Stimulated activated CD4-positive, alpha-beta T cell treated with anti-CD3 and anti-CD28 coated beads, TNF-alpha, amount 100 ng/mL, for 4 hours (primary cell): ENCODE data around the gene ERCC5.

Experiments
- DNase-seq, 3 experiments: peaks; one replicate each; pipeline ENCODE4 v3.0.0-alpha.2; 2020; ENCODE audit warnings: low read depth in 3 of 3

ERCC5 gene

DNA sequence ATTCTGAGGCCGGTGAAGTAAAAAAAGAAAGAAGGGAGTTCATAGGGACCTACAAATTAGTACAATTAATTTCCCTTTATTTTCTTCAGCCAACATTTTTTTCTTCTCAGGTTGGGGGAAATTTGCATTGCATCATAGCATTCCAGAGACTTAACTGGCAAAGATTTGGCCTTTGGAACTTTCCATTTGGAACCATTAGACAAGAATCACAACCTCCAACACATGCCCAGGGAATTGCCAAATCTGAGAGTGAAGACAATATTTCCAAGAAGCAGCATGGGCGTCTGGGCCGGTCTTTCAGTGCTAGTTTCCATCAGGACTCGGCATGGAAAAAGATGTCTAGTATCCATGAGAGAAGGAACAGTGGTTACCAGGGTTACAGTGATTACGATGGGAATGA lies 6.4 kb upstream of the ERCC5 start:
- DNase-seq, result no peak

DNA sequence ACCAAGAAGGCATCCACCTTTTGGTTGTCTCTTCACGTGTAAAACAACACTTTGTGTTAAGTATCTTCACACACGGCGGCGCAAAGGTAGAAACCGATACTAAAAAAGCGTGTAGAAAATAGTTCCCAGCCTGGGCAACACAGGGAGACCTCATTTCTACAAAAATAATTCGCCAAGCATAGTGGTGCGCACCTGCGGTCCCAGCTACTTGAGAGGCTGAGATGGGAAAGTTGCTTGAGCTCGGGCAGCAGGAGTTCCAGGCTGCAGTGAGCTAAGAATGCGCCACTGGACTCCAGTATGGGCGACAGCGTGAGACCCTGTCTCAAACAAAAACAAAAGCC lies 573 bp upstream of the ERCC5 start:
- no peak for DNase-seq

DNA sequence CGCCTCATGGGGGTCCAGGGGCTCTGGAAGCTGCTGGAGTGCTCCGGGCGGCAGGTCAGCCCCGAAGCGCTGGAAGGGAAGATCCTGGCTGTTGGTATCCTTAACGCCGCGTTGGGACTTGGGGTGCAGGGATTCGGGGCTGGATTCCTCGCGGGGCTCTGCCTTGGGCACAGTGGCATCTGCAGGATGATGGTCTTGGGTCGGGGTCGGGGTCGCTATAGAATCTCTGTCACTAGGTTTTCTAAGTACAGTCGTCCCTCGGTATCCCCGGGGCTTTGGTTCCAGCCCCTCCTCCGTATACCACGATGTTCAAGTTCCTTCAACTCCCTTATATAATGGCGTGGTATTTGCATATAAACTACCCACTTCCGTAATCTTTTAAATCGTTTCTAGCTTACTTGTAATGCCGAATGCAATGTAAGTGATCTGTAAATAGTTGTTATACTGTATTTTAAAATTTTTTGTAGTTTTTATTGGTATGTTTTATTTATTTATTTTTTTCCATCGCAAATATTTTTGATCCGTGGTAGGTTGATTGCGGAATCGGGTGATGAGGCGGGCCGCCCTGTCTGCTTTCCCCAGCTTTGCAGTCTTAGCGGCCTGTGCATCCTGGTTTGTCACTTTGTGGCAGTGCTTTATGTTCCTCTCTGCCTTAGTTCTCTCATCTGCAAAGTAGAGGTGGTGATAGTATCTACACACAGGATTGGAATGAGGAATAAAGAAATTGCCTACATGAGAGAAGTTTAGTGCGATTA lies 606 bp downstream of the ERCC5 start:
- peak in 1 of 3 experiments; percentile 14 for DNase-seq

DNA sequence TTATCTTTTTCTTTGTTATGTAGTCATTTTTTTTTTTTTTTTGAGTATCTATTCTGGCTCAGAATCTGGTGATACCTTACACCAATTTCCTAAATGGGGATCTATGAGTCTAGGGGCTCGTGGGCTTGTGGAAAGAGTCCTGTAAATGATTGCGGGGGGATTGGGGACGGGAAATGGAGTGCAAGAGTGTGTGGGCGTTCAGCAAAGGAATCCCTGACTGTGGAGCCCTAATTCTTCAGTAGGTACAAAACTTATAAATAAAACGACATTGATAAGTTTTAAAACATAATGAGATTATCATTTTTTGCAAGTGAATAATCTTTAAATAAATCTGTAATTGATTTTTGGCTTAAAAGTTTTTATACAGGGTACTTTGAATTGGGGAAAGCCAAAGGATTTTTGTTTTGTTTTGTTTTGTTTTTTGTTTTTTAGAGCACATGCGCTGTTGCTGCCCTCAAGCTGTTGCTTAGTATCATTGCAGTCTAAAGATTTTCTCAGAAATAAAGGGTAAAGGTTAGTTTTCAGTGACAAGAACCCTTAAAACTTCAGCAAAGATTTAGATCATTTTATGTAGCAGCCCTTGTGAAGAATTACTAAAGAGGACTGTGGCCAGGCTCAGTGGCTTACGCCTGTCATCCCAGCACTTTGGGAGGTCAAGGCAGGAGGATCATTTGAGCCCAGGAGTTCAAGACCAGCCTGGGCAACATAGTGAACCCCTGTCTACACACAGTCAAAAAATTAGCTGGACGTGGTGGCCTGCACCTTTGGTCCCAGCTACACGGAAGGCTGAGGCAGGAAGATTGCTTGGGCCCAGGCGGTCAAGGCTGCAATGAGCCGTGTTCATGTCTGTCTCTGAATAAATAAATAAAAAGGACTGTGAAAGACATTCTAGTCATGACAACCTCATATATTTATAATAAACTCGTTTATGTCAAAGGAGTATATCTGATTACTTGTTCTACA lies 1.7 kb downstream of the ERCC5 start:
- no peak for DNase-seq

DNA sequence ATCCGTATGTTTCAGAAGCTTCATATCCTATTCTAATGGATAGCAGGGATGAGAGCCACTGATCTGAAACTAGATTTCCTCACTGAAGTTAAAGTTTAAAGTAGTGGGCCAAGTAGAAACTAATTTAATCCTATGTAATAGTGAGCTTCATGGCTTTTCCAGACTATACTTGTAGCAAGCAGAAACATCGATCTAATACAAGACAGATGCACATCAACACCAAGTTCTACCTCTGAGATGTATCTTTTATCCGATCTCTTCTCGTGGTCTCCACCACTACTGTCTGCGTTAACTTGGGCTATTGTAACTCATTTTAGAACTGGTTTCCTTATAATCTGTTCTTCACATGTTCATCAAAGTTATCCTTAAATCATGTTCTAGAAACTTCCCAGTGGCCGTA lies 3.1 kb downstream of the ERCC5 start:
- no peak for DNase-seq

DNA sequence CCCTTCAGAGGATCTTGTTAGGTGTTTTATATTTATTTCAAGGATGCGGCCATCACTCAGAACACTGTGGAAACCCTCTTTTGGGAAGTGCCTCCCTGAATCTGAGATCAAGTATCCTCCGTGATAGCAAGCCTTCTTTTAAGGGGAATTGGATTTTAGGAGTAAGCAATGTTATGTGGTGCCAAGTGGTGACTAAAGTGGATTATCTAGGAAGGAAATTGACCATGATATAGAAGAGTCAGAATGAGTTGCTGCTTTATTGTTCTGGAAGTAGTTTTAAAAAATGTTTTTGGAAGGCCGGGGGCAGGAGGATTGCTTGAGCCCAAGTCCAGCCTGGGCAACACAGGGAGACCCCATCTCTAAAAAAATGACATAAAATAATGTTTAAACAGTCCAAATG lies 6.7 kb downstream of the ERCC5 start:
- DNase-seq, result no peak

DNA sequence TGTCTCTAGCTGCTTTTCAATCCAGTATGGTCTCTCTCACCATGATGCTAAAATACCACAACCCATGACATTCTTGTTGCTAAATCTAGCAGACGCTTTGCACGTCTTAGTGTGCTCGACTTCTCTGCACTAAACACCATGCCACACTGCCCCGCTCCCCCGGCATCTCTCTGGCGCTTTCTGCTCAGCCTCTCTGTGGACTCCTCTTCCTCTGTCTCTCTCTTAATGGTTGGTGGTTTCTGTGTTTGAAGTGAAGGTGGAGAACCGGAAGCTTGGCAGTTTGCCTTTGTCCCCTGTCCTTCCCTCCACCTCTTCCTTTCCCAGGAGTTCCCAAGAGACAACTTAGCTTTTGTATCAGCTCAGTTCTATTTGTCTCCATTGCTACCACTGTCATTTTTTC lies 8.8 kb downstream of the ERCC5 start:
- no peak for DNase-seq

DNA sequence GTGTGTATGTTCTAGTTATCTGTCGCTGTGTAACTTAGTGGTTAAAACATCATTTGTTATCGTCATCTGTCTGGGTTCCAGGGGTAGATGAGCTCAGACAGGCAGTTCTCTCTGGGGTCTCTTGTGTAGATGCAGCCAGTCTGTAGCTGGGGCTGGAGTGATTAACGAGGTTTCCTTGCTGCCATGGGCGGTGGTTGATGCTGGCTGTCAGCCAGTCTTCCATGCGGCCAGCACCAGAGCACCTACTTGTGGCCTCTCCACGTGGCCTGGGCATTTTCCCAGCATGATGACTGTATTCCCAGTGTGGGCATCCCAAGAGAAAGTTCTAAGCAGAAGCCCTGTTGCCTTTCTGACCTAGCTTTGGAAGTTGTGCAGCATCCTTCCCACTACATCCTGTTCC lies 10.7 kb downstream of the ERCC5 start:
- DNase-seq, result no peak

DNA sequence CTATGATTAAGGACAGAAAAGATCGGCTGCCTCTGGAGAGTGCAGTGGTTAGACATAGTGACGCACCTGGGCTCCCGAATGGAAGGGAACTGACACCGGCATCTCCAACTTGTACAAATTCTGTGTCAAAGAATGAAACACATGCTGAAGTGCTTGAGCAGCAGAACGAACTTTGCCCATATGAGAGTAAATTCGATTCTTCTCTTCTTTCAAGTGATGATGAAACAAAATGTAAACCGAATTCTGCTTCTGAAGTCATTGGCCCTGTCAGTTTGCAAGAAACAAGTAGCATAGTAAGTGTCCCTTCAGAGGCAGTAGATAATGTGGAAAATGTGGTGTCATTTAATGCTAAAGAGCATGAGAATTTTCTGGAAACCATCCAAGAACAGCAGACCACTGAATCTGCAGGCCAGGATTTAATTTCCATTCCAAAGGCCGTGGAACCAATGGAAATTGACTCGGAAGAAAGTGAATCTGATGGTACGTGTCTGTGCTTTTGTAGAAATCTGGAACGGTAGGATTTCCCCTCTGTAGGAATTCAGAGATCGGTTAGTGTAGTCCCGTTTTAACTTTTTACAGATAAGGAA lies 16.9 kb downstream of the ERCC5 start:
- DNase-seq, result no peak

DNA sequence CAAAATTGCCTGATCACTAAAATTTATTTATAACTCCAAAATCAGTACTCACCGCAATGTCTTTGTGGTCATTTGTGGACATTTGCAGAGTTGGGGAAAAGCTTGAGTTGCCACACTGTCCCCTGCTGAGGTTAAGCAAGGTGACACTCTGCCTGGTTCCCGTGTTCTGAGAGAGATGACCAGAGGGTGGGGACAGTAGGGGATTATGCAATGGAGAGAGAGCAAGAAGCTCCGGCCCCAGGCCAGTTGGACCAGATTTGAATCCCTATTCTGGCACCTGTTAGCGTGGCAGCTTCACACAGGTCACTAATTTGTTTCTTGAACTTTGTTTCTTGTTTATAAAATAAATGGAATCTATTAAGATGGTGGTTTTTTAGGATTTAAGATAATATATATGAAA lies 17.8 kb downstream of the ERCC5 start:
- DNase-seq, result no peak

DNA sequence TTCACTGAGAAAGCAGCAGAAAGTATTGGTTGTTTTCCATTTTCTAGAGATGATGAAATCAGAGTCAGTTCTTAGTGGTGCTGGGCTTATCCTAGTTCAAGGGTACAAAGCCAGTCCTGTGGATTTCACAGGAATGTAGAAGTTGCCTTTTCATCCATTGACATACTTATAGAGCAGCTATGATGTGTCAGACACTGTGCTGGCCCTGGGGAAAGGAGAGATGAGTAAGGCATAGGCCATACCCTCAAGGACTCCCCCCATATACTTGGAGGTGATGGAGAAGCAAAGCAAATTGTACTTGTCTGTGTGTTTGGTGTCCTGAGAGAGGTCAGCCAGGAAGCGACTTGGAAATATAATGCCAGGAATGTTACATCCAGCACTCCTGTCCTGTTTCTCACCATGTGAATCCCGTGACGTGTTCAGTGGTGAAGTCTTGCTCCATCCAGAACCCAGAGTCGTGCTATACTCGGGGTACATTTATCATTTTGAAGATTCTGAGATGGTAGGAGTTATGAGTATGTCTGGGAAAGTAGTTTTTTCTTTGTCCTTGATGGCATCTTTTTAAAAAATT lies 22.6 kb downstream of the ERCC5 start:
- no peak for DNase-seq

DNA sequence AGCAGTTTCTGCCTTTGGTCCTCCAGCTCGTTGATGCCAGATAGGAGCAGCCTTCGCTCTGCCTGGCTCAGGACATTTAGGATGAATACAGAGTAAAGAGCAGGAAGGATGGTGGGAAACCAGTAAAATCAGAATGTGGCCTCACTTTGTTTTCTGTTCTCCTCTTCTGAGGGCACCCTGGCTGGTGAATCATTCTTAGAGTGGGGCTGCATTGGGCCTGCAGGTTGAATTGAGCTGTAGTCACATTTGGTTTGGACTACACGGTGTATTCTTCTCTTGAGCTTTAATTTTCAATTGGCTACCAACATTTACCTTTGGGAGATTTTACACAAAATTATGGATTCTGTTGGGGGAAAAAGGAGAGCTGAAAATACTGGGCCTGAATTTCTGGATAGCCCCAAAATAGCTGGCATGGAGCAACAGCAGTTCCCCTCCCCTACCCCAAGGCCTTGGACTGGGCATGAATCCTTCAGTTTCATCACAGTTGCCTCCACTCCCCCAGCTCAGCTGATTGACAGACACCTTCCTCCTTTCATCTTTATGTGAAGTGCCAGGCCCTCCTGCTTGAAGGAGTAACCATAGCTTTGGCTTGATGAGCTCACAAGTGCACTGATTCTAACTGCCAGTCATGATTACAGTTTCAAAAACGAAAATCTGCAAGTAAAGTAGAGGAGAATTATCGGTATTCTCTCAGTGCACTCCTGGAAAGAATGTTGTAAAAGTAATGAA lies 24.3 kb downstream of the ERCC5 start:
- no peak for DNase-seq

DNA sequence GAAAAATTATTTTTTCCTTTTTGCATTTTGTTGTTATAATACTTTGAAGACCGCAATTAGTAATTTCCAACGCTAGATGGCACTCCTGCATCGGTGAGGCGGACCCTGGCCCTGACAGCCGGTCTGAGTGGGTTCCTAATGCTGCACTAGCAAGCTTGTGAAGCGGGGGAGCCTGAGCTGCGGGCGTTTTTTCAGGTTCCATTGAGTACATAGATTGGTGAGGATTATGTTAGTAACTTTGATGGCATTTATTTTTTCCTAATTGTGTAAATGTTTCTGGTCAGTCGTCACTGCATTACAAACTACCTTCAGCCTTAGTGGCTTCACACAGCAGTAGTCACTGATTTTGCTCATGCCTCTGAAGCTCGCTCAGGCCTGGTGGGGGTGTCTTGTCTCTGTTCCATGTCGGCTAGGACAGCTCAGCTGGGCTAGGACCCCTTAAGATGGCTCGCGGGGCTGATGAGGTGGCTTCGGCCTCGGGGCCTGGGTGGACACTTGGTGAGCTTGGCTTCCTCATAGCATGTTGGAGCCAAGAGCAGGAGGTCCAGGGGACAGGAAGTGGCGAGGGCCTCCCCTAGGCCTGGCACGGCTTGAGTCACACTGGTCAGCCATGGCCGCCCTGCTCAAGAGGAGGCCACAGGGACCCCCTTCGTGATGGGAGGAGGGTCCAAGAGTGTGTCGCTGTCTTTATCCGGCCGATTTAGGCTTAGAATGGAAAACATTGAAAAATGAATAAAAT lies 25.0 kb downstream of the ERCC5 start:
- peak in 2 of 3 experiments; percentile 13 to 36 for DNase-seq

DNA sequence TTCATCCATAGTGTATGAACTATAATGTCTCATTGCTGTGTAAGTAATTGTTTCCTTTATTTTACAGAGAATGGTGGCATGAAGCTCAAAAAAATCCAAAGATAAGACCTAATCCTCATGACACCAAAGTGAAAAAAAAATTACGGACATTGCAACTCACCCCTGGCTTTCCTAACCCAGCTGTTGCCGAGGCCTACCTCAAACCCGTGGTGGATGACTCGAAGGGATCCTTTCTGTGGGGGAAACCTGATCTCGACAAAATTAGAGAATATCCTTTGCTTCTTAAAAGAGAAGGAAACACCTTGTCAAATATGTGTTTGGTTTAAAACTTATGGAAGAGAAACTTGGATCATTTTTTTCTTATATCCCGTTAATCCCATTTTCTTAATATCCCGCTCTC lies 26.3 kb downstream of the ERCC5 start:
- DNase-seq, result no peak

DNA sequence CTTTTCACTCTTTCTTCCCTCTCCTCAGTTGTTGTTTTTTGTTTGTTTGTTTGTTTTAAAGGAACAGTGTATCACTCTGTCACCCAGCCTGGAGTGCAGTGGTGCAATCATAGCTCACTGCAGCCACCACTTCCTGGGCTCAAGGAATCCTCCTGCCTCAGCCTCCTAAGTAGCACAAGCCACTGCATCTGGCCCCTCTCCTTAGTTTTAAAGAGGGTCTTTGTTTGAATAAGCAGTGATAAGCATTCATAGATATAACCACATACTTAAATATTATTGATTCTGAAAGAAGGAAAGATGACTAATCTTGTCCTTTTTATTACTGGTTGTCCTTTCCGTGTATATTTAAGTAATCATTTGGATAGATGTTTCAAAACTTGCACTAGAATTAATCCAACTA lies 26.7 kb downstream of the ERCC5 start:
- no peak for DNase-seq

DNA sequence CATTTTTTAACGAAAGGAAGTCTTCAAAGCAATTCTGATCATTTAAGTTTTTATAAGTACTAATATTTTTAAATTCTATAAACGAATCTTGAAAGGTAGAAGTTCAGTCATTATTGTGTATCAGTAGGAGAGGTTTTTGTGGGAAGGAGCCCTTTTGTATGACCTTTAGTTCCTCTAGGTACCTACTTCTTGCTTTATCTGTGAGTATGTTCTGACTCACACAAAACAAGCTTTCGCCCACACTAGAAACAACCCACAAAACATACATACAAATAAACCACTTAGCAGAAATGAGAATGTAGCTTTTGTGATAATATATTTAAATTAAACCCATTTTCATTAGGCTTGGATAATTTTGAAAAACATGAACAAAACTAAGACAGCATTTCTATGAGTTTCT lies 27.8 kb downstream of the ERCC5 start:
- no peak for DNase-seq

DNA sequence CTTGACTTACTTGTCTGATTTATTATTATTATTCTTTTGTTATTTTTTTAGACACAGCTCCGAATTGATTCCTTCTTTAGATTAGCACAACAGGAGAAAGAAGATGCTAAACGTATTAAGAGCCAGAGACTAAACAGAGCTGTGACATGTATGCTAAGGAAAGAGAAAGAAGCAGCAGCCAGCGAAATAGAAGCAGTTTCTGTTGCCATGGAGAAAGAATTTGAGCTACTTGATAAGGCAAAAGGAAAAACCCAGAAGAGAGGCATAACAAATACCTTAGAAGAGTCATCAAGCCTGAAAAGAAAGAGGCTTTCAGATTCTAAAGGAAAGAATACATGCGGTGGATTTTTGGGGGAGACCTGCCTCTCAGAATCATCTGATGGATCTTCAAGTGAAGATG lies 29.4 kb downstream of the ERCC5 start:
- DNase-seq, result no peak

DNA sequence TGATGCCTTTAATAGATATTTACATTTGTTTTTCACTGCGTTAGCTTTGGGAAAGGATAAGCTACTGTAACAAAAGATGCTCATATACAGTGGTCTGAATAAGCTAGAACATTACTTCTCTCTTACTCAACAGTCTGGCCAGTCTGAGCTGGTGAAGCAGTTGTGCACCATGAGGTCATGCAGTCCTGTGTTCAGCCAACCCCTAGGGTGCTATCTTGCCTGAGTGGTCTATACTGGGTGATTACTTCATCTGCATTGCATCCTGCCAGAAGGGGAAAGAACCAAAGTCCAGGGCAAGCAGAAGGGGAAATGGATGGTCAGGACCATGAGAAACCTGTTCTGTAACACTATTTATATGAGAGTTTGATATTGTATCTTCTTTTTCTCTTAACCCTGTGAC lies 31.5 kb downstream of the ERCC5 start:
- DNase-seq, result no peak

DNA sequence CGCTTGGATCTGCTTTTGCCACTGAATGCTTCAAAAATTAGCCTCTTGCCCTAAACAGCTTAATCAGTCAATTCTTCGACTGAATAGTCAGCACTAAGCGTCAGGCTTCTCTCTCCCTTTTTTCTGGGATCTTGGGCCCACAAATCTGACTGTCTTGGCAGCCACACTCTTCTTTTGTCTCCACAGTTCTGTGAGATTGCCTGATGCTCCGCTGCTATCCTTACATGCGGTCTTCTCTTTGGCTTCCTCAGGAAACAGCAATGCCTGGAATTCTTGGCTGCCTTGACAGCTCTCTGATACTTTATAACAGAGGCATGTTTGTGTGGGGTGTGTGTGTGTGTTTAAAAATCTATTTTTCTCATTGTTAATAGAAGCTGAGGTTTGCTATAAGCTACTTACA lies 32.6 kb downstream of the ERCC5 start:
- no peak for DNase-seq

DNA sequence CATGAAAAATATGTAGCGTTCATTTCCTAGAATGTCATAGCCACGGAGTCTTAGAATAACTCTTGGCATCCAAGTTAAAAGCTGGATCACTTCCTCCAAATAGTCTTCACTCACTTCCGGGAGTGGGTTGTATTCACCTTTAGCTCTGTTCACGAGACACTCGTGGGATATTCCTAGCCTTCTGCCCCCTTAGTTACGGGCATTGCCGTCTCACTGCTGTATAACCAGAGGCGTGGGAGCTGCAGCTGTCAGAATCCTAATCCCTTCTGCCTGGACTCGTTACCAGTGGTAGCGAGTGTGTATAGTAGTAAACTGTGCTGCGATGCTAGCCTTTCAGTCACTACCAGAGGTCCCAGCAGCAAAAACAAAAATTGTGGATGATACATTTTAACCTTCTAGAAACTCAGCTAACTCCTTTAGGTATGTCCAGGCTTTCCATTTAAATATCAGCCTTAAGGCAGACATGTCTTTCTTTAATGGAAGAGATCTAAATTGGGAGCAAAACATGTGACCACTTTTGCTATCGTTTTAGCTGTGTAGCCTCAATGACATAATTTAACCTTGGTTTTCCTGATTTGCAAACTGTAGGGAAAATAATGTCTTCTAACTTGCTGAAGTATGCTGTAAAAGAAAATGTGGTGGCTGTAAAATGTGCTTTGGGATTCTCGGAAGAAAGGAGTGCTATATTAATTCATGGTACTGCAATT lies 34.1 kb downstream of the ERCC5 start:
- DNase-seq, result no peak
